Fibroblast of lung (primary cell): Measurements from ENCODE around the gene E2F2. TPM values are rescaled to one million over a fixed set of nuclear protein-coding genes. Genes with fewer than 3 reads are reported as not detected.

Experiments used
- DNase-seq, 2 donors: peaks; one replicate each; pipeline versions ENCODE4 v3.0.0 to v3.0.0-alpha.2; 2010; ENCODE audit warnings: low read depth in 2 of 2
- H2AFZ ChIP-seq: 2 replicates; pipeline ENCODE4 v1.5.1; 2012; ENCODE audit warnings: low read length, control low read depth, inconsistent platforms
- H3K27ac ChIP-seq: 2 replicates; pipeline ENCODE4 v1.5.1; 2011; ENCODE audit warnings: low read length, control low read depth; ENCODE audit not compliant: insufficient read depth
- H3K27me3 ChIP-seq: 2 replicates; pipeline ENCODE4 v1.5.1; 2011; ENCODE audit warnings: mild to moderate bottlenecking, low read length; ENCODE audit not compliant: control insufficient read depth, insufficient read depth
- H3K36me3 ChIP-seq: 2 replicates; pipeline ENCODE4 v1.5.1; 2011; ENCODE audit warnings: low read length; ENCODE audit not compliant: control insufficient read depth, insufficient read depth
- H3K4me1 ChIP-seq: 2 replicates; pipeline ENCODE4 v1.5.1; 2011; ENCODE audit warnings: low read length; ENCODE audit not compliant: control insufficient read depth, insufficient read depth; ENCODE audit errors: extremely low read depth
- H3K4me2 ChIP-seq: 2 replicates; pipeline ENCODE4 v1.5.1; 2011; ENCODE audit warnings: low read length, control low read depth; ENCODE audit not compliant: insufficient read depth; ENCODE audit errors: extremely low read depth
- H3K4me3 ChIP-seq, 4 experiments: fragments of 200-600 bp in 1 of 4; sonication (generic) in 1 of 4; replicated peaks in 1 of 4; 2 replicates each; pipeline ENCODE4 v1.5.1; 2011 to 2016; ENCODE audit warnings: low read length in 4 of 4, low read depth in 3 of 4, mild to moderate bottlenecking in 3 of 4, control low read depth in 2 of 4, inconsistent platforms in 1 of 4, mixed read lengths in 1 of 4; ENCODE audit not compliant: insufficient read depth in 1 of 4; ENCODE audit errors: control extremely low read depth in 1 of 4
- H3K79me2 ChIP-seq: 2 replicates; pipeline ENCODE4 v1.5.1; 2012; ENCODE audit warnings: mild to moderate bottlenecking, low read length, inconsistent platforms; ENCODE audit not compliant: control insufficient read depth, insufficient read depth
- H3K9ac ChIP-seq: 2 replicates; pipeline ENCODE4 v1.5.1; 2011; ENCODE audit warnings: mild to moderate bottlenecking, low read length, control low read depth; ENCODE audit not compliant: insufficient read depth
- H3K9me3 ChIP-seq: 2 replicates; pipeline ENCODE4 v1.5.1; 2012; ENCODE audit warnings: low read depth, low read length; ENCODE audit not compliant: control insufficient read depth, insufficient read depth
- H4K20me1 ChIP-seq: 2 replicates; pipeline ENCODE4 v1.5.1; 2011; ENCODE audit warnings: low read length; ENCODE audit not compliant: control insufficient read depth, insufficient read depth; ENCODE audit errors: extremely low read depth
- EZH2 ChIP-seq: IDR thresholded peaks from 2 replicates; pipeline ENCODE4 v1.5.1; 2012; ENCODE audit warnings: low read length, control low read depth, mild to moderate bottlenecking; ENCODE audit errors: missing control alignments
- polyA plus RNA-seq, 2 donors: library from polyadenylated mRNA; depleted of rRNA in 1 of 2; stranded (reverse) in 1 of 2; unstranded in 1 of 2; fragments of >200 nt; gene quantifications; 2 replicates each; pipeline ENCODE4 v1.2.1, GENCODE V29; 2011 to 2012; ENCODE audit warnings: missing spikeins in 1 of 2
- total RNA-seq: library from RNA; depleted of rRNA; stranded (reverse); fragments of >200 nt; gene quantifications from 2 replicates; pipeline ENCODE4 v1.2.1, GENCODE V29; 2014
- TF ChIP-seq, protein P1 (sequence below), 2 donors: IDR thresholded peaks in 1 of 2; conservative IDR thresholded peaks in 1 of 2; 1 replicate in 1 of 2; 2 replicates in 1 of 2; pipeline ENCODE4 v1.5.1; 2011 to 2012; ENCODE audit warnings: low read length in 2 of 2, control low read depth in 1 of 2, inconsistent platforms in 1 of 2, low read depth in 1 of 2, mild to moderate bottlenecking in 1 of 2

E2F2 gene
- total and polyA plus RNA-seq, 2 donors (not counting 1 experiment from before 2014, with no cell fraction given): 0.17 to 0.26 TPM

DNA sequence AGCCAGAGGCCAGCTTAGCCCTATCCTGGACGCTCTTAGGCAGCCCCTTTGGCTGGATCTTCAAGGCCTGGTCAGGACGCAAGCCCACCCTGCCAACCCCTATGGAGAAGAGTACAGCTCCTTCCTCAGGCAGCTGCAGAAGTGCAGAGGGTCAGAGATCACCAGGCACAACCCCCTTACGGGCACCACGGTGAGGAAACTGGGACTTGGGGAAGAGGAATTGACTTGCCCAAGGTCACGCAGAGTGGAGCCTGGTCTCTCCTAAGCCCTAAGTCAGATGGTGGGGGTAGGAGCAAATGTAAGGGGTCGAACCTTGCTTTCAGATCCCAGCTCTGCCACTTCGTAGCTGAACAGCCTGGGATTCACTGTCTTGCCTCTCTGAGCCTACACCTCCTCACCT, 3.7 kb downstream of the E2F2 start:
- Histone ChIP-seq H3K4me3 (no peak overlapping the region), H2AFZ (no peak overlapping the region), H3K27me3 (no peaks in the 10 kb centered on the region), H3K4me2 (no peak overlapping the region), H4K20me1 (no peaks in the 10 kb centered on the region), H3K27ac (no peak overlapping the region), H3K4me1 (peaks cover 14% of the 10 kb centered on the region), H3K9me3 (no peaks in the 10 kb centered on the region), H3K36me3 (no peaks in the 10 kb centered on the region), H3K9ac (no peak overlapping the region), H3K79me2 (no peaks in the 10 kb centered on the region)
- no peak for TF ChIP-seq EZH2
- TF ChIP-seq, protein P1, sequence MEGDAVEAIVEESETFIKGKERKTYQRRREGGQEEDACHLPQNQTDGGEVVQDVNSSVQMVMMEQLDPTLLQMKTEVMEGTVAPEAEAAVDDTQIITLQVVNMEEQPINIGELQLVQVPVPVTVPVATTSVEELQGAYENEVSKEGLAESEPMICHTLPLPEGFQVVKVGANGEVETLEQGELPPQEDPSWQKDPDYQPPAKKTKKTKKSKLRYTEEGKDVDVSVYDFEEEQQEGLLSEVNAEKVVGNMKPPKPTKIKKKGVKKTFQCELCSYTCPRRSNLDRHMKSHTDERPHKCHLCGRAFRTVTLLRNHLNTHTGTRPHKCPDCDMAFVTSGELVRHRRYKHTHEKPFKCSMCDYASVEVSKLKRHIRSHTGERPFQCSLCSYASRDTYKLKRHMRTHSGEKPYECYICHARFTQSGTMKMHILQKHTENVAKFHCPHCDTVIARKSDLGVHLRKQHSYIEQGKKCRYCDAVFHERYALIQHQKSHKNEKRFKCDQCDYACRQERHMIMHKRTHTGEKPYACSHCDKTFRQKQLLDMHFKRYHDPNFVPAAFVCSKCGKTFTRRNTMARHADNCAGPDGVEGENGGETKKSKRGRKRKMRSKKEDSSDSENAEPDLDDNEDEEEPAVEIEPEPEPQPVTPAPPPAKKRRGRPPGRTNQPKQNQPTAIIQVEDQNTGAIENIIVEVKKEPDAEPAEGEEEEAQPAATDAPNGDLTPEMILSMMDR (conservative IDR thresholded peaks at IDR 0.05 in 1 of 2, IDR thresholded peaks at IDR 0.05 in 1 of 2; ENCODE audit: low read depth in 1 of 2, low read length in 2 of 2): no peak
- DNase-seq: no peak

DNA sequence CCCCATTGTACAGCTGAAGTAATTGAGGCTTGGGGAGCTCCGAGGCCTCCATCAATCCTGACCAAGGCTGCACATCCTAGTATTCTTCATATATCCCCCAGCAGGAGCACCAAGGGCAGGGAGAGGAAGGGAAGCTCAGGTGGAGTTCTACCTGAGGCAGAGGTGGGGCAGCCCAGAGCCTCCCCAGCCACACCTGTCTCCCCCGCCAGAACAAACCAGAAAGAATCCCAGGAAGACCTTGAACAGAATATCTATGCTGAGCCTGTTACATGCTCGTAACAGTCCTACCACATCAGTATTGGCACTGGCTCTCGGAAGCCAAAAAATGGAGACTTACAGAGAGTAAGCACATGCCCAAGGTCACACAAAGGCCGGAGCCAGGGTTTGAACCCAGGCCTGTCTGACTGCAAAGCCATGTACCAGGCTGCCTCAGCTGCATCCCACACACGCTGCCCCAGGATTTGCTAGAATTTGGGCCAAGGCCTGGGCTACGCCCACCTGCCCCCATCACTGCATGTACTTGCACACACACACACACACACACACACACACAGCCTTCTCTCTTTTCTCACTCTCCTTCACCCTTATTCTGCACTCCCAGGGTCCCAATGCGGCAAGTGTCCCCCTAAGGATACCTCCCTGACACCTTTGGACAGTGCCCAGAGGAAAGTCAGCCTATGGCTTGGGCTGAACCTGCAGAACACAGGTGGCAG, 4.5 kb downstream of the E2F2 start:
- no peak overlapping the region for H3K4me3 ChIP-seq
- no peak overlapping the region for H3K4me2 ChIP-seq
- no peaks in the 10 kb centered on the region for H4K20me1 ChIP-seq
- H3K9ac ChIP-seq: no peak overlapping the region
- H3K9me3 ChIP-seq: no peaks in the 10 kb centered on the region
- H3K4me1 ChIP-seq: peaks cover 12% of the 10 kb centered on the region
- no peak overlapping the region for H2AFZ ChIP-seq
- TF ChIP-seq EZH2: no peak
- TF ChIP-seq, protein P1 (conservative IDR thresholded peaks at IDR 0.05 in 1 of 2, IDR thresholded peaks at IDR 0.05 in 1 of 2; ENCODE audit: low read depth in 1 of 2, low read length in 2 of 2): no peak
- no peaks in the 10 kb centered on the region for H3K79me2 ChIP-seq
- H3K27me3 ChIP-seq: no peaks in the 10 kb centered on the region
- no peak overlapping the region for H3K27ac ChIP-seq
- DNase-seq: no peak
- H3K36me3 ChIP-seq: no peaks in the 10 kb centered on the region

DNA sequence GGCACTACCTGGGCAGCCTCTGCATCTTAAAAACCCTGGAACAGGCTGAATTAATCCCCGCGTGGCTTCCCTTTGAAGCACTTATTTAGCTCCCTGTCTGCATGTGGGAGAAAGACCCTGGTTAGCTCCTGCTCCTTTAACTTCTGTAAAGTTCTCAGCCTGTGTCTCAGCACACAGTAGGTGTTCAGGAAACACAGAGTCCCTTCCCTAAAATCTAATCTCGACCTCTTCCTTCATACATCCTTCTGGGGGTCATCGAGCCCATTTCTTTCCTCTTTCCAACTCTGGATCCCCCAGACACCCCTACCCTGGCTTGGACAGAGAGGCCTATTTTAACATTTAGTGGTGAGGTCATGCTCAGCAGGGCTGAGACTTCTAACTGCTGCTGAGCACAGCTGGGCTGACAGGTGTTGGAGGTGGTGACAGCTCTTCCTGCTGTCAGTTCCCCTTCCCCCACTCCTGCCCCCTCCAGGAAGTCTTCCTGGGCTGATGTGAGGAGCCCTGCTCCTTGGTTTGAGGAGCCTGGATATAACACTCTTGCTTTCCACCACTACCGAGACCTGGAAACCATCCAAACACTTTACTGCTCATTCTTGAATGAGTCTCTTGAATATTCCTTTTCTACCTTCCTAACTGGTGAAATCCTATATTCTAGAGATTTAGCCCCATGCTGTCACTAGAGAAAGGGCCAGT, 5.3 kb downstream of the E2F2 start:
- no peak overlapping the region for H3K27ac ChIP-seq
- TF ChIP-seq, protein P1 (conservative IDR thresholded peaks at IDR 0.05 in 1 of 2, IDR thresholded peaks at IDR 0.05 in 1 of 2; ENCODE audit: low read depth in 1 of 2, low read length in 2 of 2): no peak
- no peak for TF ChIP-seq EZH2
- peaks cover 11% of the 10 kb centered on the region for H3K4me1 ChIP-seq
- DNase-seq: no peak
- H3K27me3 ChIP-seq: no peaks in the 10 kb centered on the region
- no peak overlapping the region for H3K4me2 ChIP-seq
- no peak overlapping the region for H3K9ac ChIP-seq
- no peaks in the 10 kb centered on the region for H3K9me3 ChIP-seq
- no peaks in the 10 kb centered on the region for H3K79me2 ChIP-seq
- no peak overlapping the region for H3K4me3 ChIP-seq
- no peaks in the 10 kb centered on the region for H4K20me1 ChIP-seq
- no peak overlapping the region for H2AFZ ChIP-seq
- H3K36me3 ChIP-seq: no peaks in the 10 kb centered on the region
